GM06990 (cell line): ENCODE results near the gene ISCU.

Experiments
- DNase-seq: peaks from one replicate; pipeline ENCODE4 v3.0.0-alpha.2; 2011; ENCODE audit not compliant: insufficient read length; ENCODE audit errors: extremely low read depth
- H3K27me3 ChIP-seq: replicated peaks from 2 replicates; pipeline ENCODE4 v1.6.0; 2011; ENCODE audit warnings: low read length; ENCODE audit not compliant: control insufficient read depth, insufficient read depth
- H3K36me3 ChIP-seq: 2 replicates; pipeline ENCODE4 v1.5.1; 2011; ENCODE audit warnings: low read length; ENCODE audit not compliant: control insufficient read depth, insufficient read depth
- H3K4me3 ChIP-seq: replicated peaks from 2 replicates; pipeline ENCODE4 v1.5.1; 2011; ENCODE audit warnings: low read depth, mild to moderate bottlenecking, control low read depth, low read length
- TF ChIP-seq, protein P1 (sequence below): IDR thresholded peaks from 2 replicates; pipeline ENCODE4 v1.5.1; 2011; ENCODE audit warnings: low read length, control low read depth, mild to moderate bottlenecking, inconsistent platforms; ENCODE audit not compliant: insufficient read depth, poor library complexity, severe bottlenecking

The ISCU gene

DNA sequence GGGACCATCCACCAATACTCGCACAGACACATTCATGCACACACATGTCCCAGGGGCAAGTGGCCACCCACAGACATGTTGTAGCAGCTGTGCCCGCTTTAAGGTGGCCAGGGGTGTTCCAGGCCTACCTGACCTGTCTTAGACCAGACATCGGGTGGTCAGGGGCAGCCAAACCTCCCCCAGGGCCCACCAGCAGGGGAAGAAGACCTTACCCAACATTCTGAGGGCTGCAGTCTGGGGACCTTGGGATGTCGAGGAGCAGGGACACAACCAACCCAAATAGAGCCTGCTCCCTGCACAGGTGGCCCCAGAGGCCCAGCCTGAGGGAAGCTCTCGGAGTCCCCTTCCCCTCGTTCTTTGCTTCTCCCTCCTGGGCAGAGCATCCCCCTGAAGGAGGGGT is 37.1 kb downstream of the ISCU start:
- TF ChIP-seq, protein P1, sequence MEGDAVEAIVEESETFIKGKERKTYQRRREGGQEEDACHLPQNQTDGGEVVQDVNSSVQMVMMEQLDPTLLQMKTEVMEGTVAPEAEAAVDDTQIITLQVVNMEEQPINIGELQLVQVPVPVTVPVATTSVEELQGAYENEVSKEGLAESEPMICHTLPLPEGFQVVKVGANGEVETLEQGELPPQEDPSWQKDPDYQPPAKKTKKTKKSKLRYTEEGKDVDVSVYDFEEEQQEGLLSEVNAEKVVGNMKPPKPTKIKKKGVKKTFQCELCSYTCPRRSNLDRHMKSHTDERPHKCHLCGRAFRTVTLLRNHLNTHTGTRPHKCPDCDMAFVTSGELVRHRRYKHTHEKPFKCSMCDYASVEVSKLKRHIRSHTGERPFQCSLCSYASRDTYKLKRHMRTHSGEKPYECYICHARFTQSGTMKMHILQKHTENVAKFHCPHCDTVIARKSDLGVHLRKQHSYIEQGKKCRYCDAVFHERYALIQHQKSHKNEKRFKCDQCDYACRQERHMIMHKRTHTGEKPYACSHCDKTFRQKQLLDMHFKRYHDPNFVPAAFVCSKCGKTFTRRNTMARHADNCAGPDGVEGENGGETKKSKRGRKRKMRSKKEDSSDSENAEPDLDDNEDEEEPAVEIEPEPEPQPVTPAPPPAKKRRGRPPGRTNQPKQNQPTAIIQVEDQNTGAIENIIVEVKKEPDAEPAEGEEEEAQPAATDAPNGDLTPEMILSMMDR = no peak
- no peak for DNase-seq

DNA sequence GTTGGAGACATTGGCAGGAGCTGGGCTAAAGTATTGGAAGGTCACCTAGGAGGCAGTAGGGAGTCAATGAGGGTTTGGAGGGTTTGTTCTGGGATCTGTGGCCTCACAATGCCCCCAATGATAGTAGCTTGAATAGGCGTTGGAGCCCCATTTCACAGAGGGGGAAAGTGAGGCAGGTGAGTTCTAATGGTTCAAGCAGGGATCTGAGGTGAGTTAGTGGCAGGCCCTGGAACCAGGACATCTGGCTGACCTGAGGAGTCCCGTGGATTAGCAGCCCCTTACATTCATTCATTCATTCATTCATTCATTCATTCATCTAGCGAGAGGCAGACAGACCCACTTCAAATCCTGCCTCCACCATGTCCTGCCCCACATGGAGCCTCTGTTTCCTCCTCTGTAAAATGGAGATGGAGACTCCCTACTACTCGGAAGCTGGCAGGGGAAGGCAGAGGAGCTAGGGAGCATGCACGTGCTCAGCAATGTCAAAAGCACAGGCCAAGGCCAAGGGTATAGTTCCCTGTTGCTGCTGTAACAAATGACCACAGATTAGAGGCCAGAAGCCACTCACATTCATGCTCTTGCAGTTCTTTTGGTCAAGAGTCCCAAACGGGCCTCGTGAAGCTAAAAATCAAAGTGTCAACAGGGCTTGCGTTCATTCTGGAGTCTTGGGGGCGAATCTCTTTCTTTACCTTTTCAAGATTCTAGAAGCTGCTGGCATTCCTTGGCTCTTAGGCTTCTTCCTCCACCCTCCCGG is 37.7 kb downstream of the ISCU start:
- H3K4me3 ChIP-seq = no peak overlapping the region
- H3K36me3 ChIP-seq = no peaks in the 10 kb centered on the region
- DNase-seq = no peak
- no peaks in the 10 kb centered on the region for H3K27me3 ChIP-seq
- TF ChIP-seq, protein P1 = no peak

More for the DNA sequence above, 37.1 kb downstream of the ISCU start:
- Histone ChIP-seq H3K36me3 (no peaks in the 10 kb centered on the region), H3K4me3 (no peak overlapping the region), H3K27me3 (no peaks in the 10 kb centered on the region)

GRCh38 chr12:108600702-108601007 is 38.3 kb downstream of the ISCU start:
- no peak overlapping the region for H3K4me3 ChIP-seq
- no peaks in the 10 kb centered on the region for H3K36me3 ChIP-seq
- TF ChIP-seq, protein P1 = no peak
- DNase-seq = no peak
- H3K27me3 ChIP-seq = no peaks in the 10 kb centered on the region

- Histone ChIP-seq H3K27me3 (no peaks in the 10 kb centered on the region), H3K4me3 (no peak overlapping the region), H3K36me3 (no peaks in the 10 kb centered on the region)
- TF ChIP-seq, protein P1 = no peak
- DNase-seq = no peak
These were observed 39.9 kb downstream of the ISCU start for GRCh38 chr12:108602209-108602705.

DNA sequence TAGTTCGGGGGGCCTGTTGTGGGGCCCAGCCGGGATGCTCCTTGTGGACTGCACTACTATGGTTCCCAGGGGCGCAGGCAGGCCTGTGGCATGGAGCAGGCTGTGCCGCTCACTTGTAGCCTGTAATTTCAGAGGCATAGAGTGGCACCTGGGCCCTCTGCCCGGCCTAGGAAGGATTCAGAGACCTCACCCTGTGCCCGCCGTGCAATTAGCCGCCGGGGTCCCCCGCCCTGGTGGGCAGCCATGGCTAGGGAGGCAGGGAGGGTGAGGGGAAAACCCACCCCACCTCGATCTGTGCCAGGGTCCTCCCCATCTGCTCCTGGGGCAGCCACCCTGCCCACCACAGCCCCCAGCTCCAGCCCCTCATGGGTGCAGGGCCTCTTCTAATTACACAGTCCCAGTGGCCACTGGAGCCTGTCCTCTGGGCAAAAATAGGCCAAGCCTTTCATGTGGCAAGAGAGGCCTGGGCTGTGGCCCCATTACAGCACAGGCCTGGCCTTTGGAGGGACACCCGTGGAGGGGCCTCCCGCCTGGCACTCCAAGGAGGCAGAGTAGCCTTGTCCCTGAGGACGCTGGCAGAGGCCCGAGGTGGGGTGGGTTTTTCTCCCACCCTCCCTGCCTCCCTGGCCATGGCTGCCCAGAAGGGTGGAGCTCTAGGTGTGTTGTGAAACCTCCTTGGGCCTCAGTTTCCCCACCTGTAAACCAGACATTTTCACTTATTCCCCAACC is 40.7 kb downstream of the ISCU start:
- Histone ChIP-seq H3K36me3 (no peaks in the 10 kb centered on the region), H3K4me3 (no peak overlapping the region), H3K27me3 (no peaks in the 10 kb centered on the region)
- DNase-seq = no peak
- TF ChIP-seq, protein P1 = no peak

DNA sequence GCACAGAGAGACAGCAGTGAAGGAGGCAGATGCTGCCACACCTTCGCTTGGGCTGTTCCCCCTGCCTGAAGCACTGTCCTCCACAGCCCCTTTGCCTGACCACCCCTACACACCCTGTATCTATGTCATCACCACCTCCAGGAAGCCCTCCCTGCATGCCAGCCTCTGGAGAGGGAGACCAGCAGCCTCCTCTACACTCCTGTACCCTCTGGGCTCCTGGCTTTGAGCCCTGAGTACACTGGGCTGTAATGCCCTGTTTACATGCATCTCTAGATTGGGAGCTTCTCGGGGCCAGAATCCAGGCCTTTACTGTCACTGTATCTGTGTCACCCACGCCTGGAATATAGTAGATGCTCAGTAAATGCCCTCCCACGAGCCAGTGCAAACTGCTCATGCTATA is 41.3 kb downstream of the ISCU start:
- no peaks in the 10 kb centered on the region for H3K27me3 ChIP-seq
- no peak for DNase-seq
- no peaks in the 10 kb centered on the region for H3K36me3 ChIP-seq
- no peak overlapping the region for H3K4me3 ChIP-seq
- TF ChIP-seq, protein P1 = no peak
